HG03139 (cell line): ENCODE data around the gene AADACL3.

ENCODE experiments used
- ATAC-seq: cut with Tn5 transposase; IDR thresholded peaks from one replicate; pipeline ENCODE4 v1.9.1; 2021; ENCODE audit not compliant: unreplicated experiment

The AADACL3 gene

DNA sequence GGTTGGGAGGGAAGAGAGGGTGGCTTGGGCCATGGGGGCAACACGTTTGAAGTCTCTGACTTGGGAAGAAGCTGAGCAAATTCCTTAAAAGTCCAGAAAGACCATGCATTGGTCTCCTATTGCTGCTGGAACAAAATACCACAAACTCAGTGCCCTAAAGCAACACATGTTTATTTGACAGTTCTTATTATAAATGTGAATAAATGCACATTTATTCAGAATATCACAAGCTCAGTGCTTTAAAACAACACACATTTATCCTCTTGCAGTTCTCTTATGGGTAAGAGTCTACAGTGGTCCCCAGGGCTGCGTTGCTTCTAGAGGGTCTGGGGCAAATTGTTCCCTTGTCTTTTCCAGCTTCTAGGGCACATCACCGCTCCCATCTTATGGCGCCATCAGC is 47.6 kb downstream of the AADACL3 start:
- ATAC-seq: no peak

GRCh38 chr1:12764016-12764415 is 48.1 kb downstream of the AADACL3 start:
- no peak for ATAC-seq

DNA sequence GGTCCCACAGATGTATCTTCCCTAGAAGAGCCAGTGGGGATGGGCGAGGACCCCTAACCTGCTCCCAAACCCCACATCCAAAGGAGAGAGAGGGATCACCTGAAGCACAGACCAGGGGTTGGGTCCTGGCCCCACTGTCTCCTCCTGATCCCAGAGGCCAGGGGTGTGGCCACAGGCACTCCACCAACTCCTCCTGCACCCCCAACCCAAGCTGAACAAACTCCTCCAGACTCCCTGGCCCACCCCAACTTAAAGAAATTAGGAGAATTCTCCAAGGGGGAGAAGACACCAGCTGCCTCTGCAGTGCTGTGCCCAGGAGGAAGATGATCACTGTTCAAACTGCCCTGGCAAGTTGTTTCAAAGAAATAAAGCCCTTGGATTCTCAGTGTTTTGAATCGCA is 53.1 kb downstream of the AADACL3 start:
- ATAC-seq: no peak

DNA sequence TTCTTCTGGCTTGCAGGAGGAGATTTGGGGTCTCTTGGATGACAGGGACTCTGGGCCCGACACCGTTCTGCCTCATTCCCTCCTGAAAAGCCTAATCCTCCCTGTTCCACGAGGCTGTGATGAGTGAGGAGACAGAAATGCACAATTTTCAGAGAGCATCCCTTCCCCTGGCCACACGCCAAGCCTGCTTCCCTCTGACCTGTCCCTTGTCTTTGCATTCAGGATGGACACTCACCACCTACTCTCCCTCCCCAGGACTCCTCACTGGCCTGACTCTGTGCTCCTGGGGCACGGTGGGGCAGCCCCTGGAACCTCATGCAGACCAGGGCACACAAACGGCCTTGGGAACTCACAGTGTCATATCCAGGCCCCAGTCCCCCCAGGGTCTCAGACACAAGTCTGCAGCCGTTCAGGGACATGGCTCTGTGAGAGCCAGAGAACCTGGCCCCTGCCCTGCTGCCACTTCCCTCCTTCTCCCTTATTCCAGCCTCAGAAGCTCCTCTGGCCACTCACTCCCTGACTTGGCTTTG is 54.1 kb downstream of the AADACL3 start:
- ATAC-seq: no peak

DNA sequence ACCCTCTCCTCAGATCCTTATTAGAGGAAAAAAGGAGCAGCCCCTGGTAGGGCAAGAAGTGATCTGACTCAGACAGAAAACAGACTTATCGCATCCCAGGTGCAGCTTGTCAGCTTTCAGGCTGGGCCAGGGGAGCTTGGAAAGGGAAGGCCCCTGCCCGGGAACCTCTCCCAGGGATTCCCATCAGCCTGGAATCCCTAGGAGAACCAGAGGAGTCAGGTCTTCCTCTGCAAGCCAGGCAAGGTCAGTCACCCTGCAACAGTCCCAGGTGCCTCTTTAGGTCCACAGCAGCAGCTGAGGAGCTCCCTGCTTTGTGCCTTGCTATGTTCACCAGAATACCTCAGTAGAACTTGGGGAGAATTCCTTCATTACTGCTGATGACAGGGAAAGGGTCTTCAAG is 54.7 kb downstream of the AADACL3 start:
- no peak for ATAC-seq

- ATAC-seq: no peak
Observed at GRCh38 chr1:12771186-12771585, 55.3 kb downstream of the AADACL3 start.

DNA sequence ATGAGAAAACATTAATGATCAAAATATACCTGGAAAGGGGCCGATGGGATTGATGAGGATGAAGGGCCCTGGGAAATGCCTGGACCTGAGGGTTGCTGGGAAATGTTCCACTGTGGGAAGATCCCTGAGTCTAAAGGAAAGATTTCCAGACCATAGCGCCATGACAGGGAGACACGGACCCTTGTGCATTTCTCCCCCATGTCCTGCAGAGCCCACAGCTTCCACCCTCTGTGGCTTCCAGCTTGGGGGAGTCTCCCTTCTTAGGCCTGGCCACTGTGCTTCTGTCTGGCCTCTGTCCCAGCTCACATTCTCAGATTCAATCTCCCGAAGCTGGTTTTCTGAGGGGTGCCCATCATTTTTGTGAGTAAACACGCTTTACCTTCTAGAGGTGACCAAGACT is 56.6 kb downstream of the AADACL3 start:
- no peak for ATAC-seq

- ATAC-seq: no peak
Observed at GRCh38 chr1:12773438-12773837, 57.5 kb downstream of the AADACL3 start, which contains the start of gene PRAMEF12. TSS of gene PRAMEF12 (plus strand) at chr1:12773738. CDS start at chr1:12774868, 1,130 bp downstream.

- no peak for ATAC-seq
Observed at GRCh38 chr1:12774801-12775345, 59.0 kb downstream of the AADACL3 start.

- ATAC-seq: no peak
Observed at GRCh38 chr1:12775443-12775842, 59.5 kb downstream of the AADACL3 start.

DNA sequence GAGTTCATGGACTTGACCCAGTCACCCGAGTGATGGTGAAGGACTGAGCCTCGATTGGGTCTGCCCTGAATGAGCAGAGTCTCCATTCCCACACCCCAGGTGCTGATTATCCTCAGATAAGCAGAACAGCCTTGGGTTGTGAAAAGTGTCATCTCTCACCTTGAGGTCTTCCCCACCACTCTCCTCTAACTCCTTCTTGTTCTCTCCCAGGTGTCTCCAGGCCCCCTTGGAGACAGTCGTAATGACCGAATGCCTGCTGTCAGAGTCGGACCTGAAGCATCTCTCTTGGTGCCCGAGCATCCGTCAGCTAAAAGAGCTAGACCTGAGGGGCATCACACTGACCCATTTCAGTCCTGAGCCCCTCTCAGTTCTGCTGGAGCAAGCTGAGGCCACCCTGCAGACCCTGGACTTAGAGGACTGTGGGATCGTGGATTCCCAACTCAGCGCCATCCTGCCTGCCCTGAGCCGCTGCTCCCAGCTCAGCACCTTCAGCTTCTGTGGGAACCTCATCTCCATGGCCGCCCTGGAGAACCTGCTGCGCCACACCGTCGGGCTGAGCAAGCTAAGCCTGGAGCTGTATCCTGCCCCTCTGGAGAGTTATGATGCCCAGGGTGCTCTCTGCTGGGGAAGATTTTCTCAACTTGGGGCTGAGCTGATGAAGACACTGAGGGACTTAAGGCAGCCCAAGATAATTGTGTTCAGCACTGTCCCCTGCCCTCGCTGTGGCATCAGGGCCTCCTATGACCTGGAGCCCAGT is 61.1 kb downstream of the AADACL3 start:
- ATAC-seq: no peak
